SKM-1 treated with dmso at 0.1 percent for 144 hours (cell line): ENCODE results near the gene ARTN.
A peak's percentile ranks its signal among the peaks of the same experiment; 100 is the strongest.

Experiments used
- DNase-seq: peaks from one replicate; lab custom pipeline; 2025; ENCODE audit not compliant: unreplicated experiment; lab: John Stamatoyannopoulos, UW

ARTN gene

DNA sequence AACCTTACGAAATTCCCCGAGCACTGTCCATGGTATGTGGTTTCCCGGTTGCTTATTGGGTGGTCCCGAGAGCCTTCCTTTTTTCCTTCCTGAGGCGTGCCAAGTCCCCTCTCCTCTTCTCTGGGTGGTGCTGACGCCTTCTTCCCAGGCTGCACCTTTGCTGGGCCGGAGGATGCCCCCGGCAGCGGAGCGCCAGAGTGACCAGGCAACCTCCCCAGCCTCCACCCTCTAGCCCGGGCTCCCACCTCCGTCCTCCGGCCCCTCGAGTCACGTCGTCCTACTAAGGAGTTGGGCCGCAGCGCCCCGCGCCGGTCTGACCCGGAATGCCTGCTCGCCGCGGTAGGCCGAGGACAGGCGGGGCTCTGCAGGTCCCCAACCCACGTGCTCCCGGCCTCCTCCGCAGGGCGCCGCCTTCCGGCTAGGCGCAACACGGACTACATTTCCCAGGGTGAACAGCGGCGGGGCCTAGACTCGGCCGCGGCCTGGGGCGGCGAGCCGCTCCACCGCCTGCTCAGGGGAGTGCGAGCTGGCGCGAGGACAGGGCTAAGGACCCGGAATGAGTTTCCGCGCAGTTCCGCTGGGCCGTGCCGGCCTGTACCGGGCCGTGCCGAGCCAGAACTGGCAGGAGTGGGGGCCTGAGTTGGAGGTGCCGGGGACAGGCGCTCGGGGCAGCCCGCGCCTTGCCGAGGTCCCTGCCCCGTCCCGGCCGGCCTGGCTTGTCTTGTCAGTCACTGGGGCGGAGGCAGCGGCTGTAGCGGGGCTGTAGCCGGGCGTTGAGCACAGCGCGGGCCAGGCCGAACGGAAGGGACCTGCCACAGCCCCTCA, 12.8 kb downstream of the ARTN start, which contains the start of gene IPO13:
Gene IPO13, plus strand, starts transcription at position 715 of the 825 bp plus-strand sequence. CDS start 651 bp downstream, outside the sequence.
- peak; percentile 93 for DNase-seq

DNA sequence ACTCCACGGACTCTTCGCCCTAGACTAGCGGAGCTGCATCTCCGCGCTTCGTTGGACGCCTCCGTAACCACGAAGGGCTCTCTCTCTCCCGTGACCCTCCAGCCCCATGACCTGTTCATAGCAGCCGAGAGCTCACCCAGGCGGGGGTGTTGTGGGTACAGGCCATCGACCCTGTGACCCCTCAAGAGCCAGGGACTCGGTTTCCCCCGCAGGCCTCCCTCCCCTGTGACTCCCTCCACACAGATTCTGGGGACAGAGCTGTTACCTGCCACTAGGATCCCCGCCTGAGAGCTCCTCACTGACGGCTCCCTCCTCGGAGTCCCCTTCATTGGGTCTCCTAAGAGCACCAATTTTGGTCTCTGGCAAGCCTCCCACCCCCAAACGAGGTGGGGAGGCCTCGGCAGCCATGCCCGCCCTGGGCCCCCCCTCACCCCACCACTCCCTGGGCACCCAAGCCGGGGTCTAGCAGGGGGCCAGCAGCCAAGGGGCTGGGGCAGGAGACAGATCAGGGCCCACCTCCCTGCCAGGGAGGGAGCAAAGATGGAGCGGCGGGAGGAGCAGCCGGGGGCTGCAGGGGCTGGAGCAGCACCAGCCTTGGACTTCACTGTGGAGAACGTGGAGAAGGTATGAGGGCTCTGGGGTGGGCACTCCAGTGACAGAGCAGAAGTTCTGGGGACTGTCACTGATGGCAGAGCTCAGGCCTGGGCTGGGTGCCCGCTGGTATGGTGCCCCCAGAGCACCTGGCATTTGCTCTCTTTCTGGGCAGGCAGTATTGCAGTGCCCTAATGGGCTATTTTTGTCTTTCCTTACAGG, 13.7 kb downstream of the ARTN start:
- no peak for DNase-seq

DNA sequence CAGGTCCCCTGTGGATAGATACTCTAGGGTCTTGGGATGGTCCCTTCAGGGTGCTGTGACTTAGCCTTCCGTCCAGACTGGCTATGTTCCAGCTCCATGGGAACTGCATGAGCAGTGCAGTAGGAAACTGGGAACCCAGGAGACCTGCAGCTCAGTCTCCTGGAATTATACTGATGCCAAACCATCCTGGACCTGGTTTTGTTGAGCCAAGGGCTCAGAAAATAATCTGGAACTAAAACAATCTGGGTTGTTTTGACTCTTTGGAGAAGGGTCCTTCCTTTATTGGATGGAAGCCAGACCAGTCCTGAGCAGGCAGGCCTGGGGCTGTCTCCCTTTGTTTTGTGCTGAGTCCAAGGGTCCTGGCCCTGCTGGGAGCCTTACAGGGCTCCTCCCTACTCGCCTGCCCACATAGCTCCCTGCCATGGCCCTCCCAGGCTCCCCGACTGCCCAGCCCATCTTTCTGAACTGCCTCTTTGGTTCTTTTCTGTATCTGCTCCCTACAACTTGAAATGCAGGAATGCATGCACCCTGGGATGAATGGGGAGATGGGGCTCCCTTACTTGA, 14.4 kb downstream of the ARTN start:
- no peak for DNase-seq

DNA sequence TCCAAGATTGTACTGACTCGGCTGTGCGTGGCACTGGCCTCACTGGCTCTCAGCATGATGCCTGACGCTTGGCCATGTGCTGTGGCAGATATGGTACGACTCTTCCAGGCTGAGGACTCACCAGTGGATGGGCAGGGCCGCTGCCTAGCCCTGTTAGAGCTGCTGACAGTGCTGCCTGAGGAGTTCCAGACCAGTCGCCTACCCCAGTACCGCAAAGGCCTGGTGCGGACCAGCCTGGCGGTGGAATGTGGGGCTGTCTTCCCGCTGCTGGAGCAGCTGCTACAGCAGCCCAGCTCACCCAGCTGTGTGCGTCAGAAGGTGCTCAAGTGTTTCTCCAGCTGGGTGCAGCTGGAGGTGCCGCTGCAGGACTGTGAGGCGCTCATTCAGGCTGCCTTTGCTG, 16.1 kb downstream of the ARTN start:
- no peak for DNase-seq

DNA sequence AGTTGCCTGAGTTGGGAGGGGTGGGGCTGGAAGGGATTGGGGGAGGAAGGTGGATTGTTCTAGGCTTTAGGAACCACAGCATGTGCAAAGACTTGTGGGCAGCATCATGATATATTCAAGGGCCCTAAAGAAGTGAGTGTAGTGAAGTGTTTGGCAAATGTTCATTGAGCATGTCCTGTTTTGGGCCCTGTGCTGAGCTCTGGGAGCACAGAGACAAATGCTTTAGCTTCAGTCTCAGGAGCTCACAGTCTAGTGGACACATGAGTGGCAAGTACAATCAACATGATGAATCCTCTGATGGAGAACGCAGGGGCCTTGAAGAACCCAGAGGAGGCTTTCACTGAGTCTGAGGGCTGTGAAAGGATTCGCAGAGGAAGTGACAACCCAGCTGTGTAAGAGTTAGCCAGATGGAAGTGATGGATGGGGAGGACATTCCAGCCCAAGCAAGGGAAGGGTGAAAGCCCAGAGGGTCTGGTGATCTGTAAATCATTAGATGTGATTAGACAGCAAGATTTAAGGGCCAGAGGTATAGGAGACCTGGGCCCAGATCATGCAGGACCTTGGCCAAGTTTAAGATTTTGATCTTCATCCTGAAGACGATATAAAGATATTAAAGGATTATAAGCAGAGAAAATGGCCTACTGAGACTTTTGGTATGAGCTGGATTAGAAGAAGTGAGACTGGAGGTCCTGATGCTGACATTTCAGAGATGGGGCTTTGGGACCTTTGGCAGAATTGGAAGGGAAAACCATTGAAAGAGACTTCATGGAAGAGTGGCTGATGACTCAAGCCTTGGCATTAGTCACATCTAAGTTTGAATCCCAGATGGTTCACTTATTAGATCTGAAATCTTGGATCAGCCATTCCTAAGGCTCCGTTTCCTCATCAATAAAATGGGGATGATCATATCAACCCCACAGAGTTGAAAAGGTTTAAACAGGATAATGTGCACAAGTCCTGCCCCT, 17.7 kb downstream of the ARTN start:
- DNase-seq: no peak

DNA sequence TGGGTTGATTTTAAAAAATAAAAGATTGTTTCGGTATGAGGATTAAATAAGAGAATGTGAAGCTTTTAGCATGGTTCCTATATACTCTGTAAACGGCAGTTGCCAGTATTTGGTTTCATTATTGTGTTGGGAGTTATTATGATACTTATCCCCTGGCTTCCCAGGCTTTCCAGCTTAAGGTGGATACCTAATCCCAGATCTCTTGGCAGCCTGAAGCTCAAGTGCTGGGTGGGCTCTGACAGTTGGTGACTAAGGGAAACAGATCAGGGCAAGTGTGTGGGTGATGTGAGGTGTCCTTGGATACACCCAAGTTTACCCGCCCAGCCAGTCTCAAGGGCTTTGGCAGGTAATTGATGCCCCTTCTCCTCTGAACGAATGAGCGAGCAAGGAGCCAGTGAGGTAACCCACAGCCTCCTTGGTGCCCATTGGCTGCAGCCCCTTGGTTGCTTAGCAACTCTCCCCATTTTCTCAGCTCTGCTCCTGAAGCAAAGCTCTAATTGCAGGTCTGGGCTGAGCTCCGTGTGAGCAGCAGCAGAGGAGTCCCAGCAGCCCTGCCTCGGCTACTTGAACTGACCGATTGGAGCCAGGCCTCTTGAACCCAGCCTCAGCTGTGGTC, 19.2 kb downstream of the ARTN start:
- DNase-seq: no peak

DNA sequence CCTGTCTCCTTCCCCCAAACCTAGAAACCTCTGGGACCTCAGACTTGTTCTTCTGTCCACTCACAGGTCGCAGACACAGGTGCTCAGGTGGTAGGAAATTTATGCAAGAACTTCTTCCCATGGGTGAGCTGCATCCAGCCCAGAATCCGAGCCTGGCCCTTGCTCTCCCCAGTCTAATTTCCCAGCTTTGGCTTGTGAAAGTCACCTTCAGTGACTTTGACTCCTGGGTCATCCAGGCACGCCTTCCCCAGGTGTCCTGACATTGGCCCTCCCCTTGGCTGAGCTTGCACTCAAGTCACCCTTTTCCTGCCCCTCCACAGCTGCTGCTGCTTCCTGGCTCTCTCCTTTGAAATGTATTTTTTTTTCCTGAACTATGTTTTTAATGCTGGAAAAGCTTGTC, 19.8 kb downstream of the ARTN start:
- no peak for DNase-seq

DNA sequence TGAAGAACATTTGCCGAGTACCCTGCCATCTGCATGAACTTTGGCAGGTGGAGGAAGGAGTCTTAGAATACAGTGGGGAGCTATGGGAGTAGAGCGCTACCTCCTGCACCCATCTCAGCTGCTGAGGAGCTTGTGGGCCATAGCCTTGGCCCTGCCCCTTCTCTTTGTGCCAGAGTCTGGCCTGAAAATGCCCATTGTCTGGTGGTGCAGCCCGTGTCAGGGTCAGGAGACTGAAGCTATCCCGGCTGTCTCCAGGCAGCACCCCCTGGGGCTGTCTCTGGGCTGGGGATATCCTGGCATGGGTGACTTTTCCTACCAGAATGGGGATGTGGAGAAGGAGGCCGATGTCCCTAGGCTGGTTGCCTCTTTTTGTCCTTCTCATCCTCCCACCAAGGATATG, 20.4 kb downstream of the ARTN start:
- DNase-seq: no peak

DNA sequence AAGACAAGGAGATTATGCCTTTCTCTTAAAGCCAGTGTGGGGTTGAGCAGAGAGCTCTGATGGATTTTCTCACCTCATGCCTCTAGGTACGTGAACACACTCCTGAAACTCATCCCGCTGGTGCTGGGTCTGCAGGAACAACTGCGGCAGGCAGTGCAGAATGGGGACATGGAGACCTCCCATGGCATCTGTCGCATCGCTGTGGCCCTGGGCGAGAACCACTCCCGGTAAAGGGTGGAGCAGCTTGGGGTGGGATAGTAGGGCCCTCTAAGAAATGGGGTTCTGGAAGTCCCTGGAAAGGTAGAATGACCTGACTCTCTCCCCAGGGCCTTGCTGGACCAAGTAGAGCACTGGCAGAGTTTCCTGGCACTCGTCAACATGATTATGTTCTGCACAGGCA, 22.6 kb downstream of the ARTN start:
- DNase-seq: no peak

DNA sequence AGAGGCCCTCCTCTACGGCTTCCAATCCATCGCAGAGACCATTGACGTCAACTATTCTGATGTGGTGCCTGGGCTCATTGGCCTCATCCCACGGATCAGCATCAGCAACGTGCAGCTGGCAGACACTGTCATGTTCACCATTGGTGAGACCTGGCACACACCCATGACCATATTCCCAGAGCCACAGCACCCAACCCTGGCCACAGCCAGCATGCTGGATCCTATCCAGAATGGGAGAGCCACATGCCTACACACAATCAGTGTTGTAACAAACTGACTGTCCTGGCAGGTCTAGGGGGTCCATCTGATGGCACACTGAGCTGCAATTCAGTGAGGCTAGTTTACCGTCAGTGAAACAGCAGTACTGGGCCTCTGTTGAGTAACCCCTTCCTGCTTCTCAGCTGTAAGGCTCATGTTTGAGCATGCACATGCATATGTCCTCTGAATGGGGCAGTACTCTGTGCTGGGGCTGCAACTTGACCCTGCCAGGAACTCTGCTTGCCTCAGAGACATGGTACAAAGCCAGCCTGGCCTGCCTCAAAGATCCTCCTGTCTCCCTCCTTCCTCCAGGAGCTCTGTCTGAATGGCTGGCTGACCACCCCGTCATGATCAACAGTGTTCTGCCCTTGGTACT, 23.9 kb downstream of the ARTN start:
- no peak for DNase-seq

DNA sequence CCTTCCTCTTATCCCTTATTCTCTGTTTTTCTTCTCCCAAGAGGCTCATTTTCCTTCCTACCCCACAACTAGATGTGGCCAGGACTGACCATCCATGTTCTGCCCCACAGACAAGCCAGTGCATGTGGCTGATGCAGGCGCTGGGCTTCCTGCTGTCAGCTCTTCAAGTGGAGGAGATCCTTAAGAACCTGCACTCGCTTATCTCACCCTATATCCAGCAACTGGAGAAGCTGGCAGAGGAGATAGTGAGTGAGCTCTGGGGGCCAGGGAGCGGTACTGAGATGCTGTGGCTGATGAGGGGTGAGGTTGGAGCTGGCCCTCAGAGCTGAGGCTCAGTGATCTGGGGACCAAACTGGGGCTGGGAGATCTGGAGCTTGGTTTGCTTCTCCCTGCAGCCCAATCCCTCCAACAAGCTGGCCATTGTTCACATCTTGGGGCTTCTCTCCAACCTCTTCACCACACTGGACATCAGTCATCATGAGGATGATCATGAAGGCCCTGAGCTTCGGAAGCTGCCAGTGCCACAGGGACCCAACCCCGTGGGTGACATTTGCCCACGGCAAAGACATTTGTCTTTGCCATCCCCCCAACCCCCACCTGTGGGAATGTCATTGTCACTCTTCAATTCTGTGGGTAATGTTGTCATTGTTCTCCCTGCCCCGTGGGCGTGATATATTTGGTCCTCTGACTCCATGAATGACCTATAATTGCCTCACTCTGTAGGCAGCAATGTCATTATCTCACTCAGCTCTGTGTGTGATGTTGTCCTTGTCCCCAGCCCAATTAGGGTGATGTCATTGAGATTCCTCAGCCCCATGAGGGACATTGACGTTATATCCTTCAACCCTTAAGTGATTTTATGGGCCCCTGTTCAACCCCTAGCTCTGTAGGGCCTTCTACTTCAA, 25.0 kb downstream of the ARTN start:
- no peak for DNase-seq

DNA sequence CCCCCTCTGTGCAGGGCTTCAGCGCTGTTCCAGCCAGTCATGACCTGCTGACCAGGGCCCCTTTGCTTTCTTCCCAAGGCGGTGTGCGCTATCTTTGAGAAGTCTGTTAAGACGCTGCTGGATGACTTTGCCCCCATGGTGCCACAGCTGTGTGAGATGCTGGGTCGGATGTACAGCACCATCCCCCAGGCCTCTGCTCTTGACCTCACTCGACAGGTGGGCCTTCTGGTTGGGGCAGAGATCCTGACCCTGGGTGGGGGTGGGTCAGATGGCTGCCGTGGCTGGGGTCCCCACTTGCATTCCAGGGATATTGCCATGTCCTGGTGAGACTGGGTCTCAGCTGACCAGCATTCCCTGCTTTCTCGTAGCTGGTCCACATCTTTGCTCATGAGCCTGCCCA, 27.2 kb downstream of the ARTN start:
- DNase-seq: no peak

DNA sequence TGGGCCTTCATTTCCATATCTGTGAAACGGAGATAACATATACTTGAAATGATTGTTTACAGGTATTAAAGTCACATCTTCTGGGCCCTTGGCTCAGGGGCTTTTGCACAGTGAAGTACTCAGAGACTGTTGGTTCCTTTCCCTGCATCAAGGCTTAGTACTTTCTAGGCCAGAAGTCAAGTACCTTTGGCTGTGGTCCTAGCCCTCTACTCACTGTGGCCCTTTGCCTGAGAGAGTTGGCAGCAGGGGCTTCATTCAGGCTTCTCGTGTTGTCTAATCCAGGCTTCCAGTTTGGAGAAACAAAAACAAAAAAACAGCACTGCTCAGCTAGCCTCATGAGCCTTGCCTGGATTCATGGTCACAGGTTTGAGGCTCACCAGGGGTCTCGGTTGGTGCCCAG, 28.1 kb downstream of the ARTN start:
- no peak for DNase-seq

DNA sequence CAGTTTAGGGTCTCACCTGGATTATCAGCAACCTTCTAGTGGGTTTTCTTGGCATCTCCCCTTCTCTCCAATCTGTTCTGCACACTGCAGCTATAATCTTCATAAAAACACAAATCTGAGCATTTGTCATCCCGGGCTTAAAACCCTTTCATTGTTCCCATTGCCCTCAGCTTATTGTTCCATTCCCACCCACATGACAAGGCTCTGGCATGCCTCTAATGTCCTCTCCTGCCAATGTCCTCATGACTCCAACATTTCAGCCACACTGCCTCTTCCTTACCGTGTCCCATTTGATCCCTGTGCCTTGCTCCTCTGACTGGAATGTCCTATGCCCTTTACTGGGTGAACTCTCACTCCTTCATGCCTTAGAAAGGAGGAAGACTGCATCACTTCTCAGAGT, 28.7 kb downstream of the ARTN start:
- DNase-seq: no peak

DNA sequence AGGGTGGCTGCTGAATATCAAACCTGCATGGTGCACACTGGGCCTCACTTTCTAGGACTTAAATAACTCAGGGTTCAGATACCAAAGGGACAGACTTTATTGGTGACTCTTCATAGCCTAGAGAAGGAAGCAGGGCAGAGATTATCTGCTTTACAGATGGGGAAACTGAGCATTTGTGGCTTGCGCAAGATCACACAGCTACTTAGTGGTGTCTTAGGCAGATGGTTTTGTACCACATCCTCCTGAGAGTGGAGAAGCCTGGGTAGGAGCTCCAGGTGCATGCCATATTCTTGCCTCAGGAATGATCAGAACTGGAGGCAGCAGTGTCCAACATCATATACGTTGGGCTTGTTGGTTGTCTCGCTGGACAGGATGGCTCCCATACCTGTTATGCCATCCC, 29.4 kb downstream of the ARTN start:
- DNase-seq: no peak

DNA sequence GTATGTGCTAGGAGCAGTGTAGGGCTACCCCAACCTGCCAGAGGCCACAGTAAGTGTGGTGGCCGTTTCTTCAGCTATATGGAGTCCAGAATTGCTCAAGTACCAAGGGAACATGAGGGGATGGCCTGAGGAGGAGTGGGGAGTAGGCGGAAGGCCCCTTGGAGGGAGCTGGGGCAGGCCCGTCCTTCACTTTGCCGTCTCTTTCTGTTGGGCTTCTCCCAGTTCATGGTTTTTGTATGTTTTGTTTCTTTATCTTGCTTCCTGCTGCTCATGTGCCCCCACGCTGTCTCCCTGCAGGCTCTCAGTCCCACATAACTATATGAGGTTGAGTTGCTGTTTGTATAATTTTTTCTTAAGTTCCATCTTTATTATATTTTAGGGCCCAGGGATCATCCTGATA, 30.3 kb downstream of the ARTN start:
- no peak for DNase-seq

DNA sequence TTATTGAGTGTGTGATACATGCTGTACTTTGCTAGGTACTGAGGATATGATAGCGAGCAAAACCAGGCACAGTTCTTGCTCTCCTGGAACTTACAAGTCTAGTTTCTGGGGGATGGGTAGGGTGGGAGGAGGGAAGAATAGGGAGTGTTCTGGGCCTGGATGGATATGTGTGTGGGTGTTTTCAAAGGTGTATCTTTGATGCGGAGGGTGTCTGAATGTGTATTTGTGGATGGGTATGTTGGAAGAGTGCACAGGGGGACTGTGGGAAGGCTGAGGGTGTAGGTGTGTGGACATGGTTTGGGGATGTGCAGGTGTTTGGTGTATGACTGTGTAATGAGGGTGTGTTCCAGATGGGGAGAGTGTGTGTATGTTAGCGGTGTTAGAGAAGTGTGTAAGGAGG, 31.7 kb downstream of the ARTN start:
- no peak for DNase-seq

DNA sequence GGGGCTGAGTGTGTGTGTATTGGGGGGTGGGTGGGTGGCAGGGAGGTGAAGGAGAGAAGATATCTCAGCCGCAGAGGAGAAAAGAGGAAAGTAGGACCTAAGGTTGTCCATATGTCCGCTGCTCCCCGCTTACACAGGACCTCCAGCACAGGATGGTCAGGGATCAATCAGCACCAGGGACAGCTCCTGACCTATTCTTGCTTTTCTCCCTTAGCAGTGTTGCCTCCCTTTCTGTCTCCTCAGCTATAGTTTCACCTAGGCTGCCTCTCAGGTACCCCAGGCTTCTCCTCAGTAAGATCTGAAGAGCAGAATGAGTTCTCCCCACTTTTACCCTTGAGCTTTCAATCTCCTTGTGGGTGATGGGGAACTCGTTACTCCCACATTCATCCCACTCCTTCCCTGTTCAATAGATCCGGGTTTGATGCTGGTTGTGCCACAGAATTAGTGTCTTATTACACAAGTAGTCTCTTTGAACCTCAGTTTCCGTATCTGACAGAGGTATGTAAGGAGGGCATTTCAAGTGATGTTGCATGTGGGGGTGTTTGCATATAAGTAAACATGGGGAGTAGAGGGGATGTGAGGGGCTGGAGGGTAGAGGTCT, 34.8 kb downstream of the ARTN start:
- peak; percentile 6 for DNase-seq

DNA sequence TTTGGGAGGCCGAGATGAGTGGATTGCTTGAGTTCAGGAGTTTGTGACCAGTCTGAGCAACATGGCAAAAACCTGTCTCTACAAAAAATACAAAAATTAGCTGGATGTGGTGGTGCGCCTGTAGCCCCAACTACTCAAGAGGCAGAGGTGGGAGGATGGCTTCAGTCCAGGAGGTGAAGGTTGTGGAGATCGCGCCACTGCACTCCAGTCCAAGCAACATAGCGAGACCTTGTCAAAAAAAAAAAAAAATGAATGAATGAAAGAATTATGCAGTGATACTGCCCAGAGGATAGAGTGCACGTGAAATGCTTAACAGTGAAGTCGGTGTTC, 35.8 kb downstream of the ARTN start:
- no peak for DNase-seq
